NB4 (cell line): ENCODE measurements around the gene CHST14.

ENCODE experiments used
- DNase-seq: peaks from one replicate; pipeline ENCODE4 v3.0.0; 2010; ENCODE audit warnings: low read depth
- H3K4me3 ChIP-seq: one replicate; pipeline ENCODE4 v1.5.1; 2011; ENCODE audit warnings: mild to moderate bottlenecking, low read depth, low read length, moderate library complexity
- CTCF ChIP-seq: IDR thresholded peaks from one replicate; pipeline ENCODE4 v1.5.1; 2012; ENCODE audit warnings: low read depth, low read length
- MAX ChIP-seq: IDR thresholded peaks from 2 replicates; pipeline ENCODE4 v1.6.1; 2011; ENCODE audit warnings: low read depth, low read length
- MYC ChIP-seq: IDR thresholded peaks from 2 replicates; pipeline ENCODE4 v1.6.1; 2011; ENCODE audit warnings: low read depth, low read length
- POLR2A ChIP-seq: IDR thresholded peaks from 2 replicates; pipeline ENCODE4 v1.6.1; 2011; ENCODE audit warnings: mild to moderate bottlenecking; ENCODE audit not compliant: insufficient read length; ENCODE audit errors: extremely low read depth

CHST14 gene

GRCh38 chr15:40498418-40498817 is 27.6 kb downstream of the CHST14 start:
- TF ChIP-seq MAX (no peak), MYC (no peak), POLR2A (no peak), CTCF (no peak)
- H3K4me3 ChIP-seq = no peak overlapping the region
- DNase-seq = no peak

- no peak for DNase-seq
- H3K4me3 ChIP-seq = no peak overlapping the region
- TF ChIP-seq MAX (no peak), CTCF (no peak), MYC (no peak), POLR2A (no peak)
Observed at GRCh38 chr15:40498891-40499290, 28.1 kb downstream of the CHST14 start.

- TF ChIP-seq MAX = no peak
- no peak for TF ChIP-seq MYC
- TF ChIP-seq CTCF = no peak
- no peak for TF ChIP-seq POLR2A
- H3K4me3 ChIP-seq = no peak overlapping the region
Observed at GRCh38 chr15:40499931-40500330, 29.1 kb downstream of the CHST14 start.

GRCh38 chr15:40500568-40501330 is 30.0 kb downstream of the CHST14 start:
- DNase-seq = no peak
- H3K4me3 ChIP-seq = no peak overlapping the region
- TF ChIP-seq MYC = no peak
- no peak for TF ChIP-seq MAX
- TF ChIP-seq CTCF = no peak
- no peak for TF ChIP-seq POLR2A

More at GRCh38 chr15:40499931-40500330, 29.1 kb downstream of the CHST14 start:
- no peak for DNase-seq

- TF ChIP-seq MYC (no peak), CTCF (no peak), MAX (no peak), POLR2A (no peak)
- DNase-seq = no peak
- H3K4me3 ChIP-seq = no peak overlapping the region
Observed at GRCh38 chr15:40501487-40501886, 30.7 kb downstream of the CHST14 start.
